Esophagus squamous epithelium (tissue), 4 donors: ENCODE measurements around the gene NXPE3.

Experiments used
- CTCF ChIP-seq, 6 experiments: fragments of 450-650 bp in 4 of 6; fragments of 200-600 bp in 2 of 6; sonication (generic) in 2 of 6; IDR thresholded peaks; one replicate each; pipeline ENCODE4 v1.5.1; 2016 to 2019; ENCODE audit warnings: antibody characterized with exemption in 6 of 6, mild to moderate bottlenecking in 4 of 6, moderate library complexity in 4 of 6
- POLR2A ChIP-seq, 4 donors: fragments of 450-650 bp; IDR thresholded peaks; one replicate each; pipeline ENCODE4 v1.6.1; 2017; ENCODE audit warnings: antibody characterized with exemption in 4 of 4, mild to moderate bottlenecking in 4 of 4, moderate library complexity in 3 of 4

GRCh38 chr3:101835676-101836075 is 56.7 kb downstream of the NXPE3 start:
- TF ChIP-seq CTCF (IDR thresholded peaks at IDR 0.05), result no peak
- TF ChIP-seq POLR2A (IDR thresholded peaks at IDR 0.05), result no peak
